GM12878 (cell line): ENCODE measurements around the gene NXPE4. TPM values are rescaled to one million over a fixed set of nuclear protein-coding genes. Genes with fewer than 3 reads are reported as not detected.
"Not testable (repeated sequence)": the region's sequence is repeated elsewhere in the genome, so short reads cannot be mapped to it uniquely, and the experiment has no call there.

Experiments used
- ATAC-seq: fragments of 200-7000 bp; cut with Tn5 transposase; 3 replicates; pipeline ENCODE4 v1.9.1; 2020; ENCODE audit warnings: mild to moderate bottlenecking, moderate library complexity
- BruUV-seq: library from RNA; stranded (reverse); fragments of 400-500 nt; replicated peaks from 2 replicates; lab custom pipeline; 2021; lab: Mats Ljungman, UMichigan
- CTCF ChIA-PET: fragments of 300-600 bp; sonication (Branson Sonifier 250); formaldehyde crosslinking; extraction: SDS; loops from one replicate; lab custom pipeline; 2021; ENCODE audit warnings: inconsistent platforms; lab: Yijun Ruan, JAX
- POLR2A ChIA-PET: fragments of 350-600 bp; formaldehyde crosslinking; extraction: SDS; loops from one replicate; lab custom pipeline; 2021; ENCODE audit warnings: inconsistent platforms; lab: Charles Lee
- RAD21 ChIA-PET: fragments of 300-600 bp; sonication (Branson Sonifier 250); formaldehyde crosslinking; loops from one replicate; lab custom pipeline; 2023; ENCODE audit warnings: antibody characterized with exemption; ENCODE audit not compliant: unreplicated experiment; lab: Charles Lee
- SMC1A ChIA-PET: fragments of 300-600 bp; sonication (Branson Sonifier 250); formaldehyde crosslinking; loops from one replicate; lab custom pipeline; 2023; ENCODE audit not compliant: unreplicated experiment, uncharacterized antibody; lab: Charles Lee
- DNase-seq: peaks from one replicate; pipeline ENCODE4 v3.0.0-alpha.2; 2011; ENCODE audit warnings: low read depth, low spot score
- FAIRE-seq: peaks from 3 replicates; lab custom pipeline; 2011; peaks lifted over from hg19 to GRCh38; lab: Jason Lieb, UNC
- H2AFZ ChIP-seq: 2 replicates; pipeline ENCODE4 v1.6.0; 2011; ENCODE audit warnings: low read depth, low read length, control low read depth; ENCODE audit not compliant: control insufficient read depth
- H3K27ac ChIP-seq: 2 replicates; pipeline ENCODE4 v1.5.1; 2011; ENCODE audit warnings: control low read depth; ENCODE audit not compliant: control insufficient read depth, insufficient read depth
- H3K27me3 ChIP-seq, 2 experiments: replicated peaks in 1 of 2; 2 replicates each; pipeline versions ENCODE4 v1.6.0 to v1.6.1; 2011; ENCODE audit warnings: low read length in 1 of 2; ENCODE audit not compliant: control insufficient read depth in 2 of 2, insufficient read depth in 2 of 2
- H3K36me3 ChIP-seq, 2 experiments: 2 replicates each; pipeline ENCODE4 v1.5.1; 2011; ENCODE audit warnings: low read length in 1 of 2; ENCODE audit not compliant: control insufficient read depth in 2 of 2, insufficient read depth in 2 of 2
- H3K4me1 ChIP-seq: 2 replicates; pipeline ENCODE4 v1.6.1; 2011; ENCODE audit warnings: mild to moderate bottlenecking, low read length, moderate library complexity, mixed read lengths; ENCODE audit not compliant: control insufficient read depth, insufficient read depth
- H3K4me2 ChIP-seq: 2 replicates; pipeline ENCODE4 v1.6.0; 2011; ENCODE audit warnings: control low read depth; ENCODE audit not compliant: control insufficient read depth, insufficient read depth
- H3K4me3 ChIP-seq: fragments of 200-600 bp; sonication (generic); 2 replicates; pipeline ENCODE4 v1.5.1; 2016
- H3K79me2 ChIP-seq: 2 replicates; pipeline ENCODE4 v1.6.0; 2011; ENCODE audit warnings: low read length; ENCODE audit not compliant: control insufficient read depth, insufficient read depth
- H3K9ac ChIP-seq: 2 replicates; pipeline ENCODE4 v1.8.0; 2011; ENCODE audit warnings: low read length, control low read depth, mixed read lengths; ENCODE audit not compliant: control insufficient read depth, insufficient read depth
- H3K9me3 ChIP-seq: replicated peaks from 3 replicates; pipeline ENCODE4 v1.5.1; 2011; ENCODE audit warnings: mild to moderate bottlenecking, low read length; ENCODE audit not compliant: control insufficient read depth, insufficient read depth
- H4K20me1 ChIP-seq: 2 replicates; pipeline ENCODE4 v1.6.0; 2011; ENCODE audit not compliant: control insufficient read depth, insufficient read depth
- BACH1 ChIP-seq: fragments of 450-650 bp; IDR thresholded peaks from 2 replicates; pipeline ENCODE4 v1.6.1; 2017; ENCODE audit warnings: mild to moderate bottlenecking, borderline replicate concordance
- CREB1 ChIP-seq: IDR thresholded peaks from 2 replicates; pipeline ENCODE4 v1.6.1; 2012; ENCODE audit warnings: low read depth, mild to moderate bottlenecking, inconsistent platforms
- FOXM1 ChIP-seq: IDR thresholded peaks from 2 replicates; pipeline ENCODE4 v1.6.1; 2012; ENCODE audit warnings: low read depth, mild to moderate bottlenecking, inconsistent platforms, low read length, moderate library complexity
- MEF2B ChIP-seq: fragments of 450-650 bp; IDR thresholded peaks from 2 replicates; pipeline ENCODE4 v1.6.1; 2018; ENCODE audit warnings: mild to moderate bottlenecking, moderate library complexity; ENCODE audit not compliant: partially characterized antibody, poor library complexity, severe bottlenecking
- NR2F1 ChIP-seq: fragments of 450-650 bp; conservative IDR thresholded peaks from 2 replicates; pipeline ENCODE4 v1.6.1; 2017; ENCODE audit warnings: mild to moderate bottlenecking
- POU2F2 ChIP-seq: IDR thresholded peaks from 3 replicates; pipeline ENCODE4 v1.6.1; 2011; ENCODE audit warnings: low read depth, mild to moderate bottlenecking, low read length, borderline replicate concordance
- SREBF1 ChIP-seq: IDR thresholded peaks from 2 replicates; pipeline ENCODE4 v1.6.1; 2012; ENCODE audit warnings: mild to moderate bottlenecking, low read length
- ZNF217 ChIP-seq: fragments of 450-650 bp; IDR thresholded peaks from 2 replicates; pipeline ENCODE4 v1.6.1; 2017; ENCODE audit warnings: antibody characterized with exemption, mild to moderate bottlenecking
- ZNF24 ChIP-seq: fragments of 450-650 bp; IDR thresholded peaks from 2 replicates; pipeline ENCODE4 v1.6.1; 2017; ENCODE audit warnings: antibody characterized with exemption, mild to moderate bottlenecking
- WGBS: methylation state at CpG from one replicate; pipeline ENCODE4 v1.1.6; 2016; ENCODE audit warnings: low lambda C conversion rate; ENCODE audit not compliant: insufficient replicate concordance, insufficient coverage; ENCODE audit errors: missing lambda C conversion rate; 5-methylcytosine and 5-hydroxymethylcytosine counted together
- in situ Hi-C: fragments of 300-500 bp; cut with MboI; formaldehyde crosslinking; loops from 9 replicates; pipeline ENCODE4 v1.14.3; 2018; ENCODE audit warnings: mixed read lengths
- intact Hi-C: fragments of 100-400 bp; cut with micrococcal nuclease; formaldehyde crosslinking; loops from one replicate; pipeline ENCODE4 v1.14.2; 2022; ENCODE audit not compliant: unreplicated experiment
- polyA plus RNA-seq, 11 experiments: library from polyadenylated mRNA; depleted of rRNA in 4 of 11; unstranded in 6 of 11; stranded (reverse) in 5 of 11; fragments of >200 nt; fragmentation: Nextera tagmentation in 4 of 11; fragmentation: Illumina TruSeq in 1 of 11; extraction: Ambion mirVana in 4 of 11; extraction: Trizol in 1 of 11; gene quantifications; 1 replicate in 1 of 11; 2 replicates in 10 of 11; pipeline versions ENCODE4 v1.2.1 to v1.2.3, GENCODE V29; 2011 to 2016; ENCODE audit warnings: inconsistent platforms in 2 of 11, missing spikeins in 2 of 11, low read depth in 1 of 11
- total RNA-seq, 4 experiments: library from RNA; depleted of rRNA in 3 of 4; stranded (reverse); fragments of >200 nt in 3 of 4; fragmentation: Illumina TruSeq in 1 of 4; extraction: Trizol in 1 of 4; gene quantifications; 2 replicates each; pipeline versions ENCODE4 v1.2.1 to v1.2.3, GENCODE V29; 2013 to 2021
- TF ChIP-seq, protein P1 (sequence below): fragments of 450-650 bp; formaldehyde crosslinking; IDR thresholded peaks from 2 replicates; pipeline ENCODE4 v1.4.0; 2022; ENCODE audit warnings: mild to moderate bottlenecking, moderate library complexity
- TF ChIP-seq, protein P2 (sequence below): fragments of 450-650 bp; formaldehyde crosslinking; IDR thresholded peaks from 2 replicates; pipeline ENCODE4 v1.4.0; 2020; ENCODE audit warnings: mild to moderate bottlenecking, moderate library complexity
- TF ChIP-seq, protein P3 (sequence below): fragments of 450-650 bp; IDR thresholded peaks from 2 replicates; pipeline ENCODE4 v1.6.1; 2017; ENCODE audit warnings: mild to moderate bottlenecking, moderate library complexity

The NXPE4 gene
- total and polyA plus RNA-seq, 10 of the 15 experiments (the other 5 are each of a cell fraction or from before 2014, with no cell fraction given): not detected

DNA sequence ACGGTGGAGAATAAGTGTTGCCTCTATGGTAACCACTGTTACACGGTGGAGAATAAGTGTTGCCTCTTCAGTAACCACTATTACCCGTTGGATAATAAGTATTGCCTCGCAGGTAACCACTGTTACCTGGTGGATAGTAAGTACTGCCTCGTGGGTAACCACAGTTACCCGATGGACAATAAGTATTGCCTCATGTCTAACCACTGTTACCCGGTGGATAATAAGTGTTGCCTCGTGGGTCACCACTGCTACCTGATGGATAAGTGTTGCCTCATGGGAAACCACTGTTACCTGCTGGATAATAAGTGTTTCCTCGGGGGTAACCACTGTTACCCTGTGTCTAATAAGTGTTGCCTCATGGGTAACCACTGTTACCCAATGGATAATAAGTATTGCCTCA, 16.6 kb upstream of the NXPE4 start:
- RAD21 ChIA-PET, H3K4me2 ChIP-seq, FAIRE-seq, H3K79me2 ChIP-seq, SMC1A ChIA-PET, H3K4me3 ChIP-seq, H3K4me1 ChIP-seq, intact Hi-C loops, in situ Hi-C loops, CTCF ChIA-PET, DNase-seq, H3K27ac ChIP-seq, H3K27me3 ChIP-seq, H4K20me1 ChIP-seq, POLR2A ChIA-PET, H3K9me3 ChIP-seq, H2AFZ ChIP-seq, H3K9ac ChIP-seq, BruUV-seq, H3K36me3 ChIP-seq, ATAC-seq: not testable (repeated sequence)
- WGBS: 2% methylated on average over 9 of the region's 9 CpGs
- TF ChIP-seq ZNF217: peak; percentile 89; the same call in 1 of the 2 replicates
- TF ChIP-seq CREB1: 0 out of 2 replicates have a peak, but pooled peaks have one; percentile 13
- peak; percentile 98 for TF ChIP-seq ZNF24
- TF ChIP-seq, protein P1, sequence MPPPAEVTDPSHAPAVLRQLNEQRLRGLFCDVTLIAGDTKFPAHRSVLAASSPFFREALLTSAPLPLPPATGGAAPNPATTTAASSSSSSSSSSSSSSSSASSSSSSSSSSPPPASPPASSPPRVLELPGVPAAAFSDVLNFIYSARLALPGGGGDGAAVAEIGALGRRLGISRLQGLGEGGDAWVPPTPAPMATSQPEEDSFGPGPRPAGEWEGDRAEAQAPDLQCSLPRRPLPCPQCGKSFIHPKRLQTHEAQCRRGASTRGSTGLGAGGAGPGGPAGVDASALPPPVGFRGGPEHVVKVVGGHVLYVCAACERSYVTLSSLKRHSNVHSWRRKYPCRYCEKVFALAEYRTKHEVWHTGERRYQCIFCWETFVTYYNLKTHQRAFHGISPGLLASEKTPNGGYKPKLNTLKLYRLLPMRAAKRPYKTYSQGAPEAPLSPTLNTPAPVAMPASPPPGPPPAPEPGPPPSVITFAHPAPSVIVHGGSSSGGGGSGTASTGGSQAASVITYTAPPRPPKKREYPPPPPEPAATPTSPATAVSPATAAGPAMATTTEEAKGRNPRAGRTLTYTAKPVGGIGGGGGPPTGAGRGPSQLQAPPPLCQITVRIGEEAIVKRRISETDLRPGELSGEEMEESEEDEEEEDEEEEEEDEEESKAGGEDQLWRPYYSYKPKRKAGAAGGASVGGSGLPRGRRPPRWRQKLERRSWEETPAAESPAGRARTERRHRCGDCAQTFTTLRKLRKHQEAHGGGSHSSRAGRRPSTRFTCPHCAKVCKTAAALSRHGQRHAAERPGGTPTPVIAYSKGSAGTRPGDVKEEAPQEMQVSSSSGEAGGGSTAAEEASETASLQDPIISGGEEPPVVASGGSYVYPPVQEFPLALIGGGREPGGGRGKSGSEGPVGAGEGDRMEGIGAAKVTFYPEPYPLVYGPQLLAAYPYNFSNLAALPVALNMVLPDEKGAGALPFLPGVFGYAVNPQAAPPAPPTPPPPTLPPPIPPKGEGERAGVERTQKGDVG (CRISPR knock-in tag): peak; percentile 43; the same call in 1 of the 2 replicates
- TF ChIP-seq, protein P2, sequence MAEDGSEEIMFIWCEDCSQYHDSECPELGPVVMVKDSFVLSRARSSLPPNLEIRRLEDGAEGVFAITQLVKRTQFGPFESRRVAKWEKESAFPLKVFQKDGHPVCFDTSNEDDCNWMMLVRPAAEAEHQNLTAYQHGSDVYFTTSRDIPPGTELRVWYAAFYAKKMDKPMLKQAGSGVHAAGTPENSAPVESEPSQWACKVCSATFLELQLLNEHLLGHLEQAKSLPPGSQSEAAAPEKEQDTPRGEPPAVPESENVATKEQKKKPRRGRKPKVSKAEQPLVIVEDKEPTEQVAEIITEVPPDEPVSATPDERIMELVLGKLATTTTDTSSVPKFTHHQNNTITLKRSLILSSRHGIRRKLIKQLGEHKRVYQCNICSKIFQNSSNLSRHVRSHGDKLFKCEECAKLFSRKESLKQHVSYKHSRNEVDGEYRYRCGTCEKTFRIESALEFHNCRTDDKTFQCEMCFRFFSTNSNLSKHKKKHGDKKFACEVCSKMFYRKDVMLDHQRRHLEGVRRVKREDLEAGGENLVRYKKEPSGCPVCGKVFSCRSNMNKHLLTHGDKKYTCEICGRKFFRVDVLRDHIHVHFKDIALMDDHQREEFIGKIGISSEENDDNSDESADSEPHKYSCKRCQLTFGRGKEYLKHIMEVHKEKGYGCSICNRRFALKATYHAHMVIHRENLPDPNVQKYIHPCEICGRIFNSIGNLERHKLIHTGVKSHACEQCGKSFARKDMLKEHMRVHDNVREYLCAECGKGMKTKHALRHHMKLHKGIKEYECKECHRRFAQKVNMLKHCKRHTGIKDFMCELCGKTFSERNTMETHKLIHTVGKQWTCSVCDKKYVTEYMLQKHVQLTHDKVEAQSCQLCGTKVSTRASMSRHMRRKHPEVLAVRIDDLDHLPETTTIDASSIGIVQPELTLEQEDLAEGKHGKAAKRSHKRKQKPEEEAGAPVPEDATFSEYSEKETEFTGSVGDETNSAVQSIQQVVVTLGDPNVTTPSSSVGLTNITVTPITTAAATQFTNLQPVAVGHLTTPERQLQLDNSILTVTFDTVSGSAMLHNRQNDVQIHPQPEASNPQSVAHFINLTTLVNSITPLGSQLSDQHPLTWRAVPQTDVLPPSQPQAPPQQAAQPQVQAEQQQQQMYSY (CRISPR knock-in tag): peak; percentile 70; the same call in 1 of the 2 replicates
- TF ChIP-seq NR2F1: 0 out of 2 replicates have a peak, but pooled peaks have one; percentile 26
- TF ChIP-seq MEF2B: peak; percentile 12
- peak; percentile 8; the same call in 1 of the 2 replicates for TF ChIP-seq SREBF1
- 0 out of 2 replicates have a peak, but pooled peaks have one; percentile 23 for TF ChIP-seq BACH1
- peak; percentile 84; the same call in 2 of the 3 replicates for TF ChIP-seq POU2F2
- 0 out of 2 replicates have a peak, but pooled peaks have one; percentile 13 for TF ChIP-seq FOXM1
- TF ChIP-seq, protein P3, sequence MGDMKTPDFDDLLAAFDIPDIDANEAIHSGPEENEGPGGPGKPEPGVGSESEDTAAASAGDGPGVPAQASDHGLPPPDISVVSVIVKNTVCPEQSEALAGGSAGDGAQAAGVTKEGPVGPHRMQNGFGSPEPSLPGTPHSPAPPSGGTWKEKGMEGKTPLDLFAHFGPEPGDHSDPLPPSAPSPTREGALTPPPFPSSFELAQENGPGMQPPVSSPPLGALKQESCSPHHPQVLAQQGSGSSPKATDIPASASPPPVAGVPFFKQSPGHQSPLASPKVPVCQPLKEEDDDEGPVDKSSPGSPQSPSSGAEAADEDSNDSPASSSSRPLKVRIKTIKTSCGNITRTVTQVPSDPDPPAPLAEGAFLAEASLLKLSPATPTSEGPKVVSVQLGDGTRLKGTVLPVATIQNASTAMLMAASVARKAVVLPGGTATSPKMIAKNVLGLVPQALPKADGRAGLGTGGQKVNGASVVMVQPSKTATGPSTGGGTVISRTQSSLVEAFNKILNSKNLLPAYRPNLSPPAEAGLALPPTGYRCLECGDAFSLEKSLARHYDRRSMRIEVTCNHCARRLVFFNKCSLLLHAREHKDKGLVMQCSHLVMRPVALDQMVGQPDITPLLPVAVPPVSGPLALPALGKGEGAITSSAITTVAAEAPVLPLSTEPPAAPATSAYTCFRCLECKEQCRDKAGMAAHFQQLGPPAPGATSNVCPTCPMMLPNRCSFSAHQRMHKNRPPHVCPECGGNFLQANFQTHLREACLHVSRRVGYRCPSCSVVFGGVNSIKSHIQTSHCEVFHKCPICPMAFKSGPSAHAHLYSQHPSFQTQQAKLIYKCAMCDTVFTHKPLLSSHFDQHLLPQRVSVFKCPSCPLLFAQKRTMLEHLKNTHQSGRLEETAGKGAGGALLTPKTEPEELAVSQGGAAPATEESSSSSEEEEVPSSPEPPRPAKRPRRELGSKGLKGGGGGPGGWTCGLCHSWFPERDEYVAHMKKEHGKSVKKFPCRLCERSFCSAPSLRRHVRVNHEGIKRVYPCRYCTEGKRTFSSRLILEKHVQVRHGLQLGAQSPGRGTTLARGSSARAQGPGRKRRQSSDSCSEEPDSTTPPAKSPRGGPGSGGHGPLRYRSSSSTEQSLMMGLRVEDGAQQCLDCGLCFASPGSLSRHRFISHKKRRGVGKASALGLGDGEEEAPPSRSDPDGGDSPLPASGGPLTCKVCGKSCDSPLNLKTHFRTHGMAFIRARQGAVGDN: peak; percentile 40
